Retinal pigment epithelial cell (primary cell): ENCODE results near the gene APBA2.
A peak's percentile ranks its signal among the peaks of the same experiment; 100 is the strongest.
"Not testable (repeated sequence)": the region's sequence is repeated elsewhere in the genome, so short reads cannot be mapped to it uniquely, and the experiment has no call there.

ENCODE experiments used
- DNase-seq: peaks from one replicate; pipeline ENCODE4 v3.0.0-alpha.2; 2010; ENCODE audit warnings: low read depth
- H3K4me3 ChIP-seq: 2 replicates; pipeline ENCODE4 v1.5.1; 2011; ENCODE audit warnings: mild to moderate bottlenecking, low read length, control low read depth, moderate library complexity
- CTCF ChIP-seq: conservative IDR thresholded peaks from 2 replicates; pipeline ENCODE4 v1.5.1; 2011; ENCODE audit warnings: low read depth, low read length, control low read depth, inconsistent platforms

The APBA2 gene

GRCh38 chr15:29102173-29102794, 216.5 kb downstream of the APBA2 start:
- TF ChIP-seq CTCF = peak; percentile 82
- DNase-seq, H3K4me3 ChIP-seq: not testable (repeated sequence)

DNA sequence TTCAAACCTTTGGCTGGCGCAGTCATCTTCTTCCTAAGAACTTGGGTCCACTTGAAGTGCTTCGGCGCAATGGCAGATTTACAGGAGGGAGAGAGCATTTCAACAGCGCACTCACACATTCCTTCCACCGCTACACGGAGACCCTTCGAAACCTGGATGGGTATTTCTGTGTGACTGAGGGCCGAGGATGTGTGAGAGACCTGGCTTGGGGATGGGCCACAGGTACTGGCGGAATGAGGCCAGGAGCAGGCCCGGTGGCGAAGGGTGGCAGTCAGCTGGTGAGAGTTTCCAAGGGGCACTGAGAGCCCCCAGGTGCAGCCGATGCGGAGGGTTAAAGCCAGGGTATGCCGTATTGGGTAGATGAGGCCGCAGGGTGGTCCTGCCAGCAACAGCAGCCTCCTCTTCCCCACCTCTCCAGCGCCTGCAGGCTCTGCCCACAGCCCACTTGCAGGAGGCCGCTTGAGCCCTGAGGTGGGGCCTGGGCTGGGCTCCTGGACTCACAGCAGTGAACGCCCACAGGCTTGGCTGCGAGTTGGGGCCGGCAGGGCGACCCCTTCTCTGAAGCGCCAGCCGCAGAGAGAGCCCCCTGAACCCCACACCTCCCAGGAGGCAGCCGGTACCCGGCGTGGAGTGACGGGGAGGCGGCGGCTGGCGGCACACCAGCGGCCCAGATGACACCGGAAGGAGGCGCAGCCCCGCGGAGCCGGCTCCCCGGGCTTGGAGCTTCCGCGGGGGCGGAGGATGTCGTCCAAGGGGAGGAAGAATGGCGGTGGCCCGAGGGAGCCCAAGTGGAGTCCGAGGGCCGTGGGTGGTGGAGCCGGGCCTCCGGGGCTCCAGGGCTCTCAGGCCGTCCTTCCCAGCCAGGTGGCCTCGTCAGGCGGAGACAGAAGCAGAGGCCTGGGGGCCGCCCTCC, 217.4 kb downstream of the APBA2 start:
- peak overlapping the region; percentile 39 for H3K4me3 ChIP-seq
- no peak for TF ChIP-seq CTCF
- DNase-seq = no peak

GRCh38 chr15:29103824-29104565, 218.2 kb downstream of the APBA2 start:
- peak; percentile 49 for DNase-seq
- TF ChIP-seq CTCF = peak; percentile 84
- H3K4me3 ChIP-seq = peak overlapping the region; percentile 39

DNA sequence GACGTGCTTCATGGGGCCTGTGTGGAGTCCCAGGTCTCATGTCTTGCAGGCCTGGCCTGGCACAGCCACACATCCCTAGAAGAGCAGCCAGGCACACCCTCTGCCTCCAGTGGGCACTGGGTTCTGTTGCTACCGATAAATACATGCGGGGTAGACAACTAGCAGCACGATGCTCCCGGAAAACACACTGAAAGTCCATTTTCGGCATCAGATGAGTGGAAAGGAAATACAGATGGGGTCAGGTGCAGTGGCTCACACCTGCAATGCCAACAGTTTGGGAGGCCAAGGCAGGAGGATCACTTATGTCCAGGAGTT, 218.7 kb downstream of the APBA2 start:
- no peak overlapping the region for H3K4me3 ChIP-seq
- no peak for DNase-seq
- TF ChIP-seq CTCF = no peak

GRCh38 chr15:29105151-29105854, 219.5 kb downstream of the APBA2 start:
- no peak for DNase-seq
- no peak for TF ChIP-seq CTCF
- no peak overlapping the region for H3K4me3 ChIP-seq

DNA sequence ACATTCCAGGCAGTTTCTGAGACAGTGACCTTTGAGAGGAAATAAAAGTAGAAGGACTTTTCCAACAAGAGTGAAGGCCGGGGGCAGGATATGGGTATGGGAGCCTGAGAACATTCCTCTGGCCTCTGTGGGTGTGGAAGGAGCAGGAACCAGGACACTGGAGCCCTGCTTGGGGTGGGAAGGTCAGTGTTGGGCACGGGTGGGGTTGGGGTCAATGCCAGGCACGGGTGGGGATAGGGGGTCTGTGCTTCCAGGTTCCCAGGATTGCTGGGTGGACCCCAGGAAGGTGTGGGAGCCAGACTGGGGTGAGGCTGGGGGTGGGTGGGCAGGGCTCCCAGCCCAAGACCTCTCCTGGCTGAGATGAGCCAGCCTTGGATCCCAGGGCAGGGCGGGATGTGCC, 220.3 kb downstream of the APBA2 start:
- no peak overlapping the region for H3K4me3 ChIP-seq
- no peak for DNase-seq
- TF ChIP-seq CTCF = no peak
